Subcutaneous abdominal adipose tissue (tissue), 5 donors: ENCODE data around the gene TMEM106A.

Experiments
- H3K27ac ChIP-seq: one replicate; pipeline ENCODE4 v1.7.0; 2013; ENCODE audit warnings: low read depth, mild to moderate bottlenecking, inconsistent platforms, low read length, moderate library complexity
- H3K27me3 ChIP-seq, 5 donors: one replicate each; pipeline ENCODE4 v1.7.0; 2013; ENCODE audit warnings: low read length in 5 of 5, inconsistent platforms in 1 of 5; ENCODE audit not compliant: control insufficient read depth in 5 of 5, insufficient read depth in 4 of 5
- H3K36me3 ChIP-seq, 5 donors: one replicate each; pipeline ENCODE4 v1.7.0; 2013; ENCODE audit warnings: low read length in 5 of 5; ENCODE audit not compliant: control insufficient read depth in 5 of 5, insufficient read depth in 5 of 5
- H3K4me1 ChIP-seq, 5 donors: one replicate each; pipeline ENCODE4 v1.7.0; 2013; ENCODE audit warnings: low read length in 5 of 5, mild to moderate bottlenecking in 3 of 5, moderate library complexity in 1 of 5; ENCODE audit not compliant: control insufficient read depth in 5 of 5, insufficient read depth in 5 of 5
- H3K4me3 ChIP-seq, 5 donors: one replicate each; pipeline ENCODE4 v1.7.0; 2013; ENCODE audit warnings: low read length in 5 of 5, low read depth in 1 of 5
- H3K9ac ChIP-seq, 5 donors: one replicate each; pipeline ENCODE4 v1.7.0; 2013; ENCODE audit warnings: low read length in 5 of 5, mild to moderate bottlenecking in 4 of 5, moderate library complexity in 3 of 5
- H3K9me3 ChIP-seq, 5 donors: one replicate each; pipeline ENCODE4 v1.7.0; 2013; ENCODE audit warnings: low read length in 5 of 5; ENCODE audit not compliant: control insufficient read depth in 5 of 5
- donor health status: healthy.
- donor health status: healthy.
- donor health status: healthy.
- donor health status: healthy.
- donor health status: healthy.

The TMEM106A gene

DNA sequence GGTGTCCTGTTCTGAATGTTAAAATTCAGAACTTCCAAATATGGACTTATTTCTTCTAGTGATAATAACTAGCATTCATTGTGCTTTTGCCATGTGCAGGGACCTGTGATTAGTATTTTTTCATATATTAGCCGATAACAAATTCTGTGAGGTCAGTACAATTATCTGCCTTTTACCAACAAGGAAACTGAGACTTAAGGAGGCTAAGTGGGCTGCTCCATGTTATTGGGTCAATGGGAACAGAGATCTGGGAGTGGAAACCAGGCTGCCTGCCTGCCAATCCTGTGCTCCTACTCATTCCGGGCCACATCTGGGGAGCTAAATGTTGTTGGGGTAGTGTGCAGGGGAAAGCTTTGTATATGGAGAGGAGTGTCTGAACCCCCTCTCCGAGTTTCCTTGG is 3.7 kb downstream of the TMEM106A start:
- Histone ChIP-seq H3K9me3 (no peaks in the 10 kb centered on the region), H3K27me3 (no peaks in the 10 kb centered on the region), H3K9ac (no peak overlapping the region), H3K27ac (no peak overlapping the region), H3K4me3 (no peak overlapping the region), H3K4me1 (peaks cover 5 to 35% (median 24%) of the 10 kb centered on the region in 5 donors), H3K36me3 (peaks cover 0 to 42% (median 26%) of the 10 kb centered on the region in 5 donors)

DNA sequence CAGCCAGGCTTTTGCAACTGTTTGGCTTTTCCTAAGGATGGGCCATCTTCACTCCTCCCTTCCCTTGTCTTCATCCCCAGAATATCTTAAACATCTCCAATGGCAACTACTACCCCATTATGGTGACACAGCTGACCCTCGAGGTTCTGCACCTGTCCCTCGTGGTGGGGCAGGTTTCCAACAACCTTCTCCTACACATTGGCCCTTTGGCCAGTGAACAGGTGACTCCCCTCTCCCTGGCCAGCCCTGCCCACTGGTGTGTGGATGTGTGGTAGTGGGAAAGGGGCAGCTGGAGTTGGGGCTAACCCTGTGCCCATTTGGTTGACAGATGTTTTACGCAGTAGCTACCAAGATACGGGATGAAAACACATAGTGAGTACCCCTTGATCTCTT is 4.7 kb downstream of the TMEM106A start:
- Histone ChIP-seq H3K27ac (no peak overlapping the region), H3K4me1 (peaks cover 5 to 30% (median 18%) of the 10 kb centered on the region in 5 donors), H3K9me3 (no peaks in the 10 kb centered on the region), H3K36me3 (peaks cover 0 to 48% (median 26%) of the 10 kb centered on the region in 5 donors), H3K27me3 (no peaks in the 10 kb centered on the region), H3K4me3 (no peak overlapping the region), H3K9ac (no peak overlapping the region)

DNA sequence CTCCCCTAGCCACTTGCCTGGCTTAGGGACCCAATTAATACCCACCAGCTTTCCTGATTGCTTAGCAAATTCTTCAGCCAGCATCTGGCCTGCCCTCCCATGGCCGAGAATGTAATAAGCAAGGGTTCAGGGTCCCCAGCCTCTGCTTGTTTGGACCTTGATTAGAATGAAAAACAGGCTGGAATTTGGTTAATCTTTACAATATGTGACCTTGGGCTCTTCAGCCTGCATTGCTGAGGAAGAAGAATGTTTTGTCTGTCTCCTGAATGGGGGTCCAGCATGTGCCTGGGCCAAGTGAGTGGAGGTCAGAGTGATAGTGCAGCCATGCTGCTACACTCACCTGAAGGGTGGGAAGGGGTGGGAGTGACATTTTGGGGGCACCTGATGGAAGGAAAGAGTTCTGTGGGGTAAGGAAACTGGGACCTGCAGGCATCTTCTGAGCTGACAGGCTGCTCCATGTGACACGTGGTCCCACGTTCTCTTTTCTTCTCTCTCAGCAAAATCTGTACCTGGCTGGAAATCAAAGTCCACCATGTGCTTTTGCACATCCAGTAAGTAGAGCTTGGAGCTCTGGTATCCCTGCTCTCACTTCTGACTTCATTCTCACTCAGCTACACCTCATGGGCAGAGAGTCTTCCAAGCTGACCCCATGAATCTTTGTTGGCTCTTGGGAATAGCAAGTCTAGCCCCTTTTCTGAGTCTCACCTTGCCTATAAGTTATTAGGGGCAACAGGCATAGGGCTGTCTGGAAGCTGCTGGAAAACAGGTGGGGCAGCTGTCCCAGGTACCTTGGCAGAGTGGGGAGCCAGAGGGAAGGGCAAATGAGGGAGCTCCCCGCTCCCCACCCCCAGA is 5.3 kb downstream of the TMEM106A start:
- Histone ChIP-seq H3K9ac (no peak overlapping the region), H3K4me1 (peaks cover 5 to 27% (median 17%) of the 10 kb centered on the region in 5 donors), H3K4me3 (no peak overlapping the region), H3K9me3 (no peaks in the 10 kb centered on the region), H3K36me3 (peaks cover 0 to 50% (median 26%) of the 10 kb centered on the region in 5 donors), H3K27me3 (no peaks in the 10 kb centered on the region), H3K27ac (no peak overlapping the region)

DNA sequence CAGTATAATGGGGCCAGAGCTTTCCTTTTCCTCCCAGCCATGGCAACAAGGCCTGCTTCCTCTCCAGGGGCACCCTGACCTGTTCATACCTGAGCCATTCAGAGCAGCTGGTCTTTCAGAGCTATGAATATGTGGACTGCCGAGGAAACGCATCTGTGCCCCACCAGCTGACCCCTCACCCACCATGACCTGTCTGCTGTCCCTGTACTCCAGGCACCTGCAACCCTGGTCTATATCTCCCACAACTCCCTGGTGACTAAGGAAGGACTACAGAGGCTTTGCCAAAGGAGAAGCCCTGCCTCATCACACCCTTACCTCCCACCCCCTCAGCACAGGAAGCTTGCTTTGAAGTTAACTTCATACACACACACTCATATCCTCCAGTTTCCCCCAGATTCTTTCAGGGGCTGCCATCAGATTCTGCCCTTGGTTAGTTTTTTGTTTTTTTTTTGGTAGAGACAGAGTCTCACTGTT is 6.0 kb downstream of the TMEM106A start:
- H3K4me3 ChIP-seq, result no peak overlapping the region
- H3K4me1 ChIP-seq, result peaks cover under 1 to 21% (median 10%) of the 10 kb centered on the region in 5 donors
- H3K9me3 ChIP-seq, result no peaks in the 10 kb centered on the region
- no peaks in the 10 kb centered on the region for H3K27me3 ChIP-seq
- peaks cover 0 to 56% (median 26%) of the 10 kb centered on the region in 5 donors for H3K36me3 ChIP-seq
- H3K9ac ChIP-seq, result no peak overlapping the region
- no peak overlapping the region for H3K27ac ChIP-seq

DNA sequence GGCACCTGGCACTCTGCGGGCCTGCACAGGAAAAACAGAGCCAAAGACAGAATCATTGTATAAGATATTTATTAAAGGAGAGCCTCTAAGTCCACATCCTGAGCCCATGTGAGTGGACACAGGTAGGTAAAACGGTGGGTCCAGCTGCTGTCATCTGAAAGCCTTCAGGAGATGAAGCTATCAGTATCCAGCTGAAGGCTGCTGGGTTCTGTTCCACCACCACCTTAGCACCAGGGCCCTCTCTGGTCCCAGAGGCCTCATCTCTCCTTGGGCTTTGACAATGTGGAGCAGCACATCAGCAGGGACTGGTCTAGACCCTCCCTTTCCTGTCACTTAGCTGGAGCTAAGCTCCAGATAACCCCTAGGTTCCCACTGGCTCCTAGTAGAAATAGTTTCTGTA is 7.3 kb downstream of the TMEM106A start:
- H3K27ac ChIP-seq, result no peak overlapping the region

DNA sequence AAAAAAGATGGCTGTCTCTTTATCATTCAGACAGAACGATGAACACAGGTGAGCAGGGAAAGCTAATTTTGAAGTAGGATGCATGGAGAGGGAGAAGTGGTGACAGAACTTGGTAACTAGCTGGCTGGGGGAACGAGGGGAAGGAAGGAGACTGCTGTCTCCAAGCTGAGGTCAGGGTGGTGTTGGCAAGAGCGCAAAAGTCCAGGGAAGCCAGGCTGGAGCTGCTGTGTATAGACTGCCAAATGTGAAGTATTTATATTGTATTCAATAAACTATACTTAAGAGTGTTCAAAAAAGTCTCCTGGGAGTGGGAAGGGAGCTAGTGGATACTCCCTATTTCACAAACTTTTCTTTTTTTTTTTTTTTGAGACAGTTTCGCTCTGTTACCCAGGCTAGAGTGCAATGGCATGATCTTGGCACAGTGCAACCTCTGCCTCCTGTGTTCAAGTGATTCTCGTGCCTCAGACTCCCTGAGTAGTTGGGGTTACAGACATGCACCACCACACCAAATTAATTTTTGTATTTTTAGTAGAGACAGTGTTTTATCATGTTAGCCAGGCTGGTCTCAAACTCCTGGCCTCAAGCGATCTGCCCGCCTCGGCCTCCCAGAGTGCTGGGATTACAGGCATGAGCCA is 8.2 kb downstream of the TMEM106A start:
- Histone ChIP-seq H3K4me3 (no peak overlapping the region), H3K36me3 (peaks cover 0 to 67% (median 32%) of the 10 kb centered on the region in 5 donors), H3K27ac (no peak overlapping the region), H3K4me1 (peaks cover 0 to 5% (median 4%) of the 10 kb centered on the region in 5 donors), H3K9ac (no peak overlapping the region), H3K9me3 (no peaks in the 10 kb centered on the region), H3K27me3 (no peaks in the 10 kb centered on the region)

More for the DNA sequence above, 7.3 kb downstream of the TMEM106A start:
- Histone ChIP-seq H3K9ac (no peak overlapping the region), H3K9me3 (no peaks in the 10 kb centered on the region), H3K4me3 (no peak overlapping the region), H3K4me1 (peaks cover 0 to 9% (median 4%) of the 10 kb centered on the region in 5 donors), H3K36me3 (peaks cover 0 to 59% (median 28%) of the 10 kb centered on the region in 5 donors), H3K27me3 (no peaks in the 10 kb centered on the region)

DNA sequence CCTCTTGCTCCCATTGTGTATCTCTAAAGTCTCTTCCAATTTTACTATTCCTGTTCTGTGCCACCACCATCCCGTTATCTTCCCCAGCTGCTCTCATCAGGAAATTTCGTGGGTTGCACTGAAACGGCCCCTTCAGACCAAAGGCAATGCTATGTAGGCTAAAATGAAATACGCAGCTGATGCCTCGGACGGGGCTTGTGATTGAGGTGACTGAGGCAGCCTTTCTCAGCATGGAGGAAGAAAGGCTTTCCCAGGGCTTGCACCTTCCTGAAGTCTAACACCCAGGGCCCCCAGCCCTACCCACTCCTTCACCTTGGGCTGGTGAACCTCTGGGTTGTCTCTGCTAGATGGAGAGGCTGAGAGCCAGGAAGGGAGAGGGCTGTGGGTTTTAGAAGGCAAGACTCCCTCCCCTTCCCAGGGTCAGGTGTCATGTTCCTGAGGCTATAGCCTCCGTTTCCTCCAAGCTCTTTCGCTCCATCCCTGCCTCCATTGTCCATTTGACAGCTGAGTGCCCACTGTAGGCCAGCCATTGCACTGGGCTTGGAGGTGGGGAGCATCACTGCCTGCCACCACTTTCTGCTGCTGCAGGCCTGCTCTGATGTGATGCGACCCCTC is 8.9 kb downstream of the TMEM106A start:
- Histone ChIP-seq H3K36me3 (peaks cover 0 to 68% (median 31%) of the 10 kb centered on the region in 5 donors), H3K27ac (no peak overlapping the region), H3K4me1 (peaks cover 0 to 5% (median 4%) of the 10 kb centered on the region in 5 donors), H3K4me3 (no peak overlapping the region), H3K9ac (no peak overlapping the region), H3K9me3 (no peaks in the 10 kb centered on the region), H3K27me3 (no peaks in the 10 kb centered on the region)

DNA sequence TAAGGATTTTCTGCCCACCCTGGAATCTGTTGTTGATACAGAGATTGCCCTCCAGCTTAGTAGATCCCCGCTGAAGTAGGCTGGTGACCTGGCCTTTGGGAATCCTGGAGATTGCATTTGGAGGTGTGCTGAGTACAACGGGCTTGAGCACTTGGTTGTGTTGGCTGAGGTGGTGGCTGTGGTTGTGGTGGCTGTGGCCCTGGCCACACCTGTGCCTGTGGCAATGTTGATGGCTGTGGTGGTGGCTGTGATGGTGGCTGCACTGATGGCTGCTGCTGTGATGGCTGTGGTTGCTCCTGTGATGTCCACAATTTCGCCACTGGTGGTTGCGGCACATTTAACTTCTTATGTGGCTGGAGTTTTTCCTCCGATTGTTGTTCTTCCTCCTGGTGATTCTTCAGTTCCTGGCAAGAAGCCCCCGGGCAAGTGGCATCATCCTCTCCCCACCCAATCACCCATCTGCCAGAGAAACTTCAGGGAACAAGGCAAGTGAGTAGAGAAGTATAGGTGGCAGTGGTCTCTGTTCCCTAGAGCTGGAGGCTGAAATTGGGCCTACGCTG is 12.6 kb downstream of the TMEM106A start:
- Histone ChIP-seq H3K4me1 (peaks cover 0 to 5% (median 4%) of the 10 kb centered on the region in 5 donors), H3K9me3 (no peaks in the 10 kb centered on the region), H3K27me3 (no peaks in the 10 kb centered on the region), H3K9ac (no peak overlapping the region), H3K27ac (no peak overlapping the region), H3K4me3 (no peak overlapping the region), H3K36me3 (peaks cover 0 to 46% (median 12%) of the 10 kb centered on the region in 5 donors)

DNA sequence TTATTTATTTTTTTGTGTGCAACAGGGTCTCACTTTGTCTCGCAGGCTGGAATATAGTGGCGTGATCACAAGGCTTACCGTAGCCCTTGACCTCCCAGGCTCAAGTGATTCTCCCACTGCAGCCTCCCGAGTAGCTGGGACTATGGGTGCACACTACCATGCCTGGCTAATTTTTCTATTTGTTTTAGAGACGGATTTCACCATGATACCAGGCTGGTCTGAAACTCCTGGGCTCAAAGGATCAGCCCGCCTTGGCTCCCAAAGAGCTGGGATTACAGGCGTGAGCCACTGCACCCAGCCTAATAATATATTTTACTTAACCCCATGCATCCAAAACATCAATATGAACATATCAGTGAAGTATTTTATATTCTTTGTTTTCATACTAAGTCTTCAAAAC is 14.7 kb downstream of the TMEM106A start:
- Histone ChIP-seq H3K36me3 (peaks cover 0 to 34% (median 11%) of the 10 kb centered on the region in 5 donors), H3K27ac (no peak overlapping the region), H3K4me1 (no peaks in the 10 kb centered on the region), H3K4me3 (no peak overlapping the region), H3K9me3 (no peaks in the 10 kb centered on the region), H3K27me3 (no peaks in the 10 kb centered on the region), H3K9ac (no peak overlapping the region)
